Transverse colon (tissue), 4 donors: Measurements from ENCODE around the gene UNC93B1. TPM values are rescaled to one million over a fixed set of nuclear protein-coding genes. Genes with fewer than 3 reads are reported as not detected.

Experiments used
- DNase-seq: peaks from one replicate; pipeline ENCODE4 v3.0.0-alpha.2; 2019
- H3K27ac ChIP-seq, 4 donors: fragments of 200-600 bp; sonication (generic); 2 replicates each; pipeline ENCODE4 v1.5.1; 2016 to 2018; ENCODE audit warnings: inconsistent platforms in 4 of 4
- H3K27me3 ChIP-seq: fragments of 200-600 bp; sonication (generic); 2 replicates; pipeline ENCODE4 v1.5.1; 2017; ENCODE audit warnings: inconsistent platforms
- H3K36me3 ChIP-seq, 4 donors: fragments of 200-600 bp; sonication (generic); 2 replicates each; pipeline ENCODE4 v1.5.1; 2017 to 2019; ENCODE audit warnings: inconsistent platforms in 4 of 4
- H3K4me1 ChIP-seq, 4 donors: fragments of 200-600 bp; sonication (generic); 2 replicates each; pipeline ENCODE4 v1.5.1; 2017 to 2020; ENCODE audit warnings: inconsistent platforms in 4 of 4
- H3K4me3 ChIP-seq, 4 donors: fragments of 200-600 bp; sonication (generic); 1 replicate in 1 of 4; 2 replicates in 3 of 4; pipeline versions ENCODE4 v1.5.1 to v1.6.1; 2017 to 2019; ENCODE audit warnings: inconsistent platforms in 4 of 4
- H3K9me3 ChIP-seq, 2 donors: fragments of 200-600 bp; sonication (generic); 2 replicates each; pipeline ENCODE4 v1.5.1; 2017 to 2019; ENCODE audit warnings: inconsistent platforms in 2 of 2
- EP300 ChIP-seq: sonication (generic); formaldehyde crosslinking; IDR thresholded peaks from one replicate; pipeline ENCODE4 v1.6.1; 2017; ENCODE audit warnings: antibody characterized with exemption, low read depth
- POLR2A ChIP-seq: fragments of 450-650 bp; IDR thresholded peaks from one replicate; pipeline ENCODE4 v1.6.1; 2016; ENCODE audit warnings: antibody characterized with exemption, mild to moderate bottlenecking, moderate library complexity
- POLR2AphosphoS5 ChIP-seq, 3 donors: sonication (generic); formaldehyde crosslinking; IDR thresholded peaks; one replicate each; pipeline ENCODE4 v1.6.1; 2016; ENCODE audit warnings: antibody characterized with exemption in 3 of 3
- WGBS, 2 donors: methylation state at CpG; one replicate each; pipeline ENCODE4 v1.1.5; 2018; ENCODE audit warnings: low coverage in 1 of 2; 5-methylcytosine and 5-hydroxymethylcytosine counted together
- in situ Hi-C, 4 donors: fragments of 200-750 bp; cut with MboI; loops; one replicate each; pipeline versions ENCODE4 v1.15.0 to v1.15.1; 2017; ENCODE audit warnings: low sequenced_read_pairs in 3 of 4, low pct_ligation_motif_present in 1 of 4, low pct_unique_long_range_greater_than_20kb in 1 of 4
- intact Hi-C: fragments of 100-400 bp; cut with DNase I; formaldehyde crosslinking; loops from one replicate; pipeline ENCODE4 v1.15.1; 2023; ENCODE audit warnings: low total_unique reads
- total RNA-seq, 4 donors: library from RNA; depleted of rRNA; stranded (reverse); fragments of >200 nt; gene quantifications; one replicate each; pipeline ENCODE4 v1.1.0, GENCODE V29; 2016
- TF ChIP-seq, protein P1 (sequence below), 5 experiments: fragments of 200-600 bp in 3 of 5; fragments of 450-650 bp in 2 of 5; sonication (generic) in 3 of 5; IDR thresholded peaks; 1 replicate in 2 of 5; 2 replicates in 3 of 5; pipeline ENCODE4 v1.5.1; 2016 to 2017; ENCODE audit warnings: antibody characterized with exemption in 5 of 5, inconsistent platforms in 3 of 5, mild to moderate bottlenecking in 2 of 5, moderate library complexity in 1 of 5

Gene UNC93B1
- total RNA-seq: 10 to 100 TPM; 32.2 to 67.7 (median 54.7) TPM

GRCh38 chr11:68003846-68004550 is at the start of gene UNC93B1:
UNC93B1 (minus strand) TSS chr11:68004097; CDS start chr11:68004043, 54 bp downstream.
- H3K27ac ChIP-seq: peak within 1 kb of the TSS; percentile 88 to 91 (median 89)
- H3K36me3 ChIP-seq: no peaks in the 10 kb centered on the region
- intact Hi-C loops (loop anchor here (10.0 kb wide), 1 partner anchor 201 kb away; no protein-coding TSS in a partner anchor), in situ Hi-C loops (no loop called here)
- peak; percentile 72 for TF ChIP-seq POLR2A
- no peak for TF ChIP-seq EP300
- peak; percentile 61 to 87 (median 84) for TF ChIP-seq POLR2AphosphoS5 (IDR thresholded peaks at IDR 0.05)
- TF ChIP-seq, protein P1, sequence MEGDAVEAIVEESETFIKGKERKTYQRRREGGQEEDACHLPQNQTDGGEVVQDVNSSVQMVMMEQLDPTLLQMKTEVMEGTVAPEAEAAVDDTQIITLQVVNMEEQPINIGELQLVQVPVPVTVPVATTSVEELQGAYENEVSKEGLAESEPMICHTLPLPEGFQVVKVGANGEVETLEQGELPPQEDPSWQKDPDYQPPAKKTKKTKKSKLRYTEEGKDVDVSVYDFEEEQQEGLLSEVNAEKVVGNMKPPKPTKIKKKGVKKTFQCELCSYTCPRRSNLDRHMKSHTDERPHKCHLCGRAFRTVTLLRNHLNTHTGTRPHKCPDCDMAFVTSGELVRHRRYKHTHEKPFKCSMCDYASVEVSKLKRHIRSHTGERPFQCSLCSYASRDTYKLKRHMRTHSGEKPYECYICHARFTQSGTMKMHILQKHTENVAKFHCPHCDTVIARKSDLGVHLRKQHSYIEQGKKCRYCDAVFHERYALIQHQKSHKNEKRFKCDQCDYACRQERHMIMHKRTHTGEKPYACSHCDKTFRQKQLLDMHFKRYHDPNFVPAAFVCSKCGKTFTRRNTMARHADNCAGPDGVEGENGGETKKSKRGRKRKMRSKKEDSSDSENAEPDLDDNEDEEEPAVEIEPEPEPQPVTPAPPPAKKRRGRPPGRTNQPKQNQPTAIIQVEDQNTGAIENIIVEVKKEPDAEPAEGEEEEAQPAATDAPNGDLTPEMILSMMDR (IDR thresholded peaks at IDR 0.05): no peak
- H3K4me1 ChIP-seq: peaks cover 8 to 32% (median 17%) of the 10 kb centered on the region in 4 donors
- 9% methylated on average over 16 of the region's 64 CpGs; no CpG with 5 or more reads in 1 of the 2 donors for WGBS, 2 donors
- H3K9me3 ChIP-seq: no peaks in the 10 kb centered on the region
- peak; percentile 93 for DNase-seq
- peak within 1 kb of the TSS; percentile 57 to 90 (median 76) for H3K4me3 ChIP-seq
- no peaks in the 10 kb centered on the region for H3K27me3 ChIP-seq

GRCh38 chr11:68053117-68053516 is 49.2 kb upstream of the UNC93B1 start:
- 77% methylated on average over 9 of the region's 9 CpGs; no CpG with 5 or more reads in 1 of the 2 donors for WGBS, 2 donors
- intact Hi-C loops: no loop called here
- no peaks in the 10 kb centered on the region for H3K27me3 ChIP-seq
- no peaks in the 10 kb centered on the region for H3K4me1 ChIP-seq
- peaks cover 0 to 25% (median 6%) of the 10 kb centered on the region in 4 donors for H3K36me3 ChIP-seq
- H3K4me3 ChIP-seq: no peak overlapping the region
- H3K27ac ChIP-seq: no peak overlapping the region
- H3K9me3 ChIP-seq: no peaks in the 10 kb centered on the region
- no peak for DNase-seq
- in situ Hi-C loops: no loop called here
- TF ChIP-seq EP300 (no peak), POLR2AphosphoS5 (IDR thresholded peaks at IDR 0.05) (peak in 1 of 3 donors; percentile 20)

GRCh38 chr11:68052137-68052873 is 48.4 kb upstream of the UNC93B1 start:
- Histone ChIP-seq H3K36me3 (peaks cover 0 to 29% (median 8%) of the 10 kb centered on the region in 4 donors), H3K27me3 (no peaks in the 10 kb centered on the region), H3K27ac (no peak overlapping the region), H3K4me1 (no peaks in the 10 kb centered on the region), H3K9me3 (no peaks in the 10 kb centered on the region), H3K4me3 (no peak overlapping the region)
- TF ChIP-seq, protein P1 (IDR thresholded peaks at IDR 0.05): no peak
- no peak for TF ChIP-seq EP300
- peak in 1 of 3 donors; percentile 4 for TF ChIP-seq POLR2AphosphoS5 (IDR thresholded peaks at IDR 0.05)
- 85% methylated on average over 15 of the region's 15 CpGs; no CpG with 5 or more reads in 1 of the 2 donors for WGBS, 2 donors
- DNase-seq: no peak
- intact Hi-C loops: no loop called here
- in situ Hi-C loops: no loop called here

- DNase-seq: no peak
- Histone ChIP-seq H3K4me1 (no peaks in the 10 kb centered on the region), H3K9me3 (no peaks in the 10 kb centered on the region), H3K27me3 (no peaks in the 10 kb centered on the region), H3K36me3 (peaks cover 0 to 29% (median 8%) of the 10 kb centered on the region in 4 donors), H3K27ac (no peak overlapping the region), H3K4me3 (no peak overlapping the region)
- no peak for TF ChIP-seq EP300
- no peak for TF ChIP-seq POLR2A
- TF ChIP-seq, protein P1 (IDR thresholded peaks at IDR 0.05): no peak
- peak in 1 of 3 donors; percentile 1 for TF ChIP-seq POLR2AphosphoS5 (IDR thresholded peaks at IDR 0.05)
- WGBS, 2 donors: 87% methylated on average over 13 of the region's 14 CpGs; no CpG with 5 or more reads in 1 of the 2 donors
- in situ Hi-C loops (no loop called here), intact Hi-C loops (no loop called here)
Measured at GRCh38 chr11:68051191-68052136, 47.6 kb upstream of the UNC93B1 start.
